Omental fat pad (tissue), 4 donors: ENCODE measurements around the gene PRSS21. TPM values are rescaled to one million over a fixed set of nuclear protein-coding genes. Genes with fewer than 3 reads are reported as not detected.

Source experiments
- ATAC-seq: fragments of 150-250 bp; one replicate; pipeline ENCODE4 v1.9.1; 2016; ENCODE audit warnings: mild to moderate bottlenecking, moderate library complexity; ENCODE audit not compliant: low FRiP score
- DNase-seq: peaks from one replicate; pipeline ENCODE4 v3.0.0-alpha.2; 2019; ENCODE audit warnings: low spot score
- CTCF ChIP-seq, 3 donors: fragments of 450-650 bp; IDR thresholded peaks; one replicate each; pipeline ENCODE4 v1.5.1; 2016 to 2017; ENCODE audit warnings: antibody characterized with exemption in 3 of 3, mild to moderate bottlenecking in 3 of 3, moderate library complexity in 2 of 3
- total RNA-seq, 4 donors: library from RNA; depleted of rRNA; stranded (reverse); fragments of >200 nt; gene quantifications; one replicate each; pipeline ENCODE4 v1.1.0, GENCODE V29; 2016

The PRSS21 gene
- total RNA-seq, 4 donors from 2014 or later, result 0.65 to 1.0 TPM; not detected in 2

GRCh38 chr16:2782583-2783351 is 34.3 kb upstream of the PRSS21 start:
- DNase-seq, result peak; percentile 19
- ATAC-seq, result no peak
- TF ChIP-seq CTCF (IDR thresholded peaks at IDR 0.05), result no peak

- no peak for ATAC-seq
- peak; percentile 11 for DNase-seq
- no peak for TF ChIP-seq CTCF (IDR thresholded peaks at IDR 0.05)
Observed at GRCh38 chr16:2783581-2784357, 33.3 kb upstream of the PRSS21 start.

- DNase-seq (peak; percentile 8), ATAC-seq (no peak)
- no peak for TF ChIP-seq CTCF (IDR thresholded peaks at IDR 0.05)
Observed at GRCh38 chr16:2784358-2785100, 32.5 kb upstream of the PRSS21 start.

- ATAC-seq (no peak), DNase-seq (peak; percentile 20)
- no peak for TF ChIP-seq CTCF (IDR thresholded peaks at IDR 0.05)
Observed at GRCh38 chr16:2785101-2785991, 31.7 kb upstream of the PRSS21 start.

- no peak for TF ChIP-seq CTCF (IDR thresholded peaks at IDR 0.05)
- ATAC-seq (no peak), DNase-seq (peak; percentile 17)
Observed at GRCh38 chr16:2786061-2786825, 30.8 kb upstream of the PRSS21 start.

- no peak for TF ChIP-seq CTCF (IDR thresholded peaks at IDR 0.05)
- ATAC-seq (no peak), DNase-seq (peak; percentile 7)
Observed at GRCh38 chr16:2786826-2787151, 30.2 kb upstream of the PRSS21 start.
